ENCODE measurements around the gene PRKRIP1. TPM values are rescaled to one million over a fixed set of nuclear protein-coding genes. Genes with fewer than 3 reads are reported as not detected.
"Not testable (repeated sequence)": the region's sequence is repeated elsewhere in the genome, so short reads cannot be mapped to it uniquely, and the experiment has no call there.

The PRKRIP1 gene
- total RNA-seq, 1 donor from 2014 or later: 16.1 TPM

DNA sequence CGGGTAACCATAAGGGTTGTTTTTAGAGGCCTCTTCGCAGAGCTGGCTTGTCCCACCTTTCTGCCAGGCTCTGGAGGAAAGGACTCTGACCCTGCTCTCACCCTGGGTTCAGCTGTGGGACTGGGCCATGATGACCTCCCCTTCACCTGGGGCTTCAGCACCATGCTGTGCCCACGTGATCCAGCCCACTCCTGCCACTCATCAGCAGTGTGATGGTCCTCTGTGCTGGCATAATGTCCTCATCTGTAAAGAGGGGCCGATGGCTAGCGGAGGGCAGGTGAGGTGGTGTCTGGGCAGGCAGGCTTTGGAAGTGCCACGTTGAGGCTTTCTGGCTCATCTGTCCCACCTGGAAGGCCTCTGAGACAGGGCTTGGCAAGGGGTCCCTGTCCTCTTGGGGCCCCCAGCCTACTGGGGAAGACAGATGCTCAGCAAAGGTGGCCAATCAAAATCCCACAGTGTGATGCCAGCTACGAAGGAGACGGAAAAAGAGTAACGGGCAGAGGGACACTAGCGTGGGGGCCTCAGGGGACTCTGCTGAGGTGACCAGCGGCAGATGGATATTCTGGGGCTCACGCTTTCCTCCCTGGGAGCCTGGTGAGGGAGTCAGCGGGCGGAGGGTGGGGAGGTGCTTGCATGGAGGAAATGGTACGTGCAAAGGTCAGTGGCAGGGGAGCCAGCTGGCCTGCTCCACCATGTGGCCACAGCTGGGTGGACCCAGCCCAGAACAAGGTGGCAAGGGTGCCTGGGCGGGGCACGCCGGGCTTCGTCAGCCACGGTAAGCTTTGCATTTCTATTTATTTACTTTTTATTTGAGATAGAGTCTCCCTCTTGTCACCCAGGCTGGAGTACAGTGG is 74.0 kb downstream of the PRKRIP1 start:
- no peak for DNase-seq (ENCODE audit: low read depth)
- TF ChIP-seq, protein P1, sequence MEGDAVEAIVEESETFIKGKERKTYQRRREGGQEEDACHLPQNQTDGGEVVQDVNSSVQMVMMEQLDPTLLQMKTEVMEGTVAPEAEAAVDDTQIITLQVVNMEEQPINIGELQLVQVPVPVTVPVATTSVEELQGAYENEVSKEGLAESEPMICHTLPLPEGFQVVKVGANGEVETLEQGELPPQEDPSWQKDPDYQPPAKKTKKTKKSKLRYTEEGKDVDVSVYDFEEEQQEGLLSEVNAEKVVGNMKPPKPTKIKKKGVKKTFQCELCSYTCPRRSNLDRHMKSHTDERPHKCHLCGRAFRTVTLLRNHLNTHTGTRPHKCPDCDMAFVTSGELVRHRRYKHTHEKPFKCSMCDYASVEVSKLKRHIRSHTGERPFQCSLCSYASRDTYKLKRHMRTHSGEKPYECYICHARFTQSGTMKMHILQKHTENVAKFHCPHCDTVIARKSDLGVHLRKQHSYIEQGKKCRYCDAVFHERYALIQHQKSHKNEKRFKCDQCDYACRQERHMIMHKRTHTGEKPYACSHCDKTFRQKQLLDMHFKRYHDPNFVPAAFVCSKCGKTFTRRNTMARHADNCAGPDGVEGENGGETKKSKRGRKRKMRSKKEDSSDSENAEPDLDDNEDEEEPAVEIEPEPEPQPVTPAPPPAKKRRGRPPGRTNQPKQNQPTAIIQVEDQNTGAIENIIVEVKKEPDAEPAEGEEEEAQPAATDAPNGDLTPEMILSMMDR (conservative IDR thresholded peaks at IDR 0.05; ENCODE audit: low read depth, low read length): no peak
- no peak overlapping the region for H3K4me3 ChIP-seq (ENCODE audit: low read depth, low read length)

DNA sequence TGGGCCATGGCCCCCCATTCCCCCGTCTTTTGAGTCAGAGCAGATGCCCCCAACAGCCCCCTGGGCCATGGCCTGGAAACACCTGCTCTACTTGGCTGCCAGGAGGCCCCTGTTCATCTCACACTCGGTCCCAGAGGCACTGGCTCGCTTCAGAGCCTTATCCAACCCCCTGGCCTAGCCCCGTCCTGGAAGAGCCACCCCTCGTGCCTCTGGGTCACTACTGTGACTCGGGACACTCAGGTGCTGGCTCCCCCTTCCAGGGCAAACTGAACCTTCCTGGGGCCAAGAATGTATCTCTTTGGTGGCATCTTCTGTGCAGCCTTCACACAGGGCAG is 75.6 kb downstream of the PRKRIP1 start:
- no peak for DNase-seq (ENCODE audit: low read depth)
- H3K4me3 ChIP-seq (ENCODE audit: low read depth, low read length): no peak overlapping the region
- TF ChIP-seq, protein P1 (conservative IDR thresholded peaks at IDR 0.05; ENCODE audit: low read depth, low read length): no peak

DNA sequence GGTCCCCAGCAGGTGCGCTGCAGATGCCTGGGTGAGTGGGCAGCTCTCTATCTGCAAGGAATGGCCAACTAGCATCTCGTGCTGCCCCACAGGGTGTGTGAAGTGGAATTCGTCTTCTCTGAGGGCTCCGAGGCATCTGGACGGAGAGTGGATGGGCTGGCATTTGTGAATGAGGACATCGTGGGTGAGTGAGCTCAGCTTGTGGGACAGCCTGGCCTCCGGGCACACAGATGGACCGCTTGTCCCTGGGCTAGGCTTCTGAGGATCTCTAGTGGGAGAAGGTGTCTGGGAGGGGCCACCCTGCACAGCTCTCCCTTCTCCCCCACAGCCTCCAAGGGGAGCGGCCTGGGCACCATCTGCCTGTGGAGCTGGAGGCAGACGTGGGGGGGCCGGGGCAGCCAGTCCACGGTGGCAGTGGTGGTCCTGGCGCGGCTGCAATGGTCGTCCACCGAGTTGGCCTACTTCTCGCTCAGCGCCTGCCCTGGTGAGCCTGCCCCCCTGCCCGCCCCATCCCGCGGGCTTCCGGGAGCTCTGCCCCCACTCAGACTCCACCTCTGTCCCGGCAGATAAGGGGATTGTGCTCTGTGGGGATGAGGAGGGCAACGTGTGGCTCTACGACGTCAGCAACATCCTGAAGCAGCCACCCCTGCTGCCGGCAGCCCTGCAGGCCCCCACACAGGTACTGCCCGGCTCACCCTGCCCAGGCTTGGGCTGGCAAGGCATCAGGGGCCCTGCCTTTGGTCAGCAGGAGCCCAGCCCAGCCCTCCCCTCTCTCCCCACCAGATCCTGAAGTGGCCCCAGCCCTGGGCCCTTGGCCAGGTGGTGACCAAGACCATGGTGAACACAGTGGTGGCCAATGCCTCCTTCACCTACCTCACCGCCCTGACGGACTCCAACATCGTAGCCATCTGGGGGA is 76.2 kb downstream of the PRKRIP1 start:
- no peak overlapping the region for H3K4me3 ChIP-seq (ENCODE audit: low read depth, low read length)
- TF ChIP-seq, protein P1 (conservative IDR thresholded peaks at IDR 0.05; ENCODE audit: low read depth, low read length): no peak
- no peak for DNase-seq (ENCODE audit: low read depth)

GRCh38 chr7:102473271-102473991 is 77.3 kb downstream of the PRKRIP1 start:
- TF ChIP-seq, protein P1 (conservative IDR thresholded peaks at IDR 0.05; ENCODE audit: low read depth, low read length): no peak
- no peak overlapping the region for H3K4me3 ChIP-seq (ENCODE audit: low read depth, low read length)
- no peak for DNase-seq (ENCODE audit: low read depth)

- DNase-seq (ENCODE audit: low read depth); H3K4me3 ChIP-seq (ENCODE audit: low read depth, low read length): not testable (repeated sequence)
These were observed 78.0 kb downstream of the PRKRIP1 start for GRCh38 chr7:102474116-102474515.

DNA sequence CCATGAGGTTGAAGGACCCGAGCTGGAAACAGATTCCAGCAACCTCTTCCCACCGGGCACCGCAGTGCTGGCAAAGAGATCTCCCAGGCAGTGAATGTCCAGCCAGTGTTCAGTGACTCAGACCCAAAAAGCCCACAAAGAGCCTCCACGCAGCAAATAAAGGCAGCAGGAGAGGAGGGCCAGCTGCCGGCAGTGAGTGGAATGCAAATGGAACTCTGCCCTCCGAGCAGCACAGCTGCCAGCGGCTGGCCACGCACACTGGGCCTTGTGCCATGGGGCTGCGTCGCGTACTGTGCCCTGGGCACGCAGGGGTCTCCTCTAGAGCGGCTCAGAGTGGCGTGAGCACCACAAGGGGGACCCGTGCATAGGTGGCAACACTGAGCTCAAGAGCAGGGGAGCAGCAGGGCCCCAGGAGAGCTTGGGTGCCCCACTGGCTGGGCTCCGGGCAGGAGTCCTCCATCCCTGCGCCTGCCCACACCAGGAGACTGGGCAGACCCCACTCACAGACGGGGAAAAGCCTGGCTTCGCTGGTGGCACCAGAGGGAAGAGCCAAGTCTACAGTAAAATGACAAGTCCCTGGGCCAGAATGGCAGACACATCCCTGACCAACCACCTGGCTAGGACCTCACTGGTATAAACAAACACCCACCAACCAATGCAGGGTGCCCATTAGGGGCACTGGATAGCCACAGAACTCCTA is 78.7 kb downstream of the PRKRIP1 start:
- DNase-seq (ENCODE audit: low read depth): not testable (repeated sequence)

More for the DNA sequence above, 78.7 kb downstream of the PRKRIP1 start:
- not testable (repeated sequence) for H3K4me3 ChIP-seq (ENCODE audit: low read depth, low read length)

Other genes starting within 250 kb of the PRKRIP1 start
- gene SH2B2, start 109.5 kb upstream of the PRKRIP1 start, total RNA-seq: 3.8 and 13.6 TPM in 2 replicates
- not detected in 2 replicates for gene SPDYE6, start 39.9 kb upstream of the PRKRIP1 start, total RNA-seq
- gene ORAI2, start 37.2 kb downstream of the PRKRIP1 start, total RNA-seq: 35.7 and 46.6 TPM in 2 replicates
- gene ALKBH4, start 68.5 kb downstream of the PRKRIP1 start, total RNA-seq: 19.3 and 26.9 TPM in 2 replicates
- 27.9 and 30.1 TPM in 2 replicates for gene LRWD1, start 68.6 kb downstream of the PRKRIP1 start, total RNA-seq
- gene POLR2J, start 82.6 kb downstream of the PRKRIP1 start, total RNA-seq: 32.8 and 47.4 TPM in 2 replicates
- 1.4 and 2.3 TPM in 2 replicates for gene RASA4B, start 121.4 kb downstream of the PRKRIP1 start, total RNA-seq
- gene UPK3BL2, start 147.3 kb downstream of the PRKRIP1 start, total RNA-seq: 1.0 and 2.2 TPM in 2 replicates
- not detected in 2 replicates for gene SPDYE2, start 154.9 kb downstream of the PRKRIP1 start, total RNA-seq
- gene POLR2J3, start 176.2 kb downstream of the PRKRIP1 start, total RNA-seq: 4.8 and 16.9 TPM in 2 replicates
- gene RASA4, start 220.4 kb downstream of the PRKRIP1 start, total RNA-seq: 3.0 and 8.1 TPM in 2 replicates
- 12.1 and 17.3 TPM in 2 replicates for gene UPK3BL1, start 246.4 kb downstream of the PRKRIP1 start, total RNA-seq